Astrocyte of the hippocampus (primary cell): Measurements from ENCODE around the gene MRPS18A.
"Not testable (repeated sequence)": the region's sequence is repeated elsewhere in the genome, so short reads cannot be mapped to it uniquely, and the experiment has no call there.

Experiments
- DNase-seq: peaks from one replicate; pipeline ENCODE4 v3.0.0; 2011; ENCODE audit warnings: low read depth, low spot score

MRPS18A gene

DNA sequence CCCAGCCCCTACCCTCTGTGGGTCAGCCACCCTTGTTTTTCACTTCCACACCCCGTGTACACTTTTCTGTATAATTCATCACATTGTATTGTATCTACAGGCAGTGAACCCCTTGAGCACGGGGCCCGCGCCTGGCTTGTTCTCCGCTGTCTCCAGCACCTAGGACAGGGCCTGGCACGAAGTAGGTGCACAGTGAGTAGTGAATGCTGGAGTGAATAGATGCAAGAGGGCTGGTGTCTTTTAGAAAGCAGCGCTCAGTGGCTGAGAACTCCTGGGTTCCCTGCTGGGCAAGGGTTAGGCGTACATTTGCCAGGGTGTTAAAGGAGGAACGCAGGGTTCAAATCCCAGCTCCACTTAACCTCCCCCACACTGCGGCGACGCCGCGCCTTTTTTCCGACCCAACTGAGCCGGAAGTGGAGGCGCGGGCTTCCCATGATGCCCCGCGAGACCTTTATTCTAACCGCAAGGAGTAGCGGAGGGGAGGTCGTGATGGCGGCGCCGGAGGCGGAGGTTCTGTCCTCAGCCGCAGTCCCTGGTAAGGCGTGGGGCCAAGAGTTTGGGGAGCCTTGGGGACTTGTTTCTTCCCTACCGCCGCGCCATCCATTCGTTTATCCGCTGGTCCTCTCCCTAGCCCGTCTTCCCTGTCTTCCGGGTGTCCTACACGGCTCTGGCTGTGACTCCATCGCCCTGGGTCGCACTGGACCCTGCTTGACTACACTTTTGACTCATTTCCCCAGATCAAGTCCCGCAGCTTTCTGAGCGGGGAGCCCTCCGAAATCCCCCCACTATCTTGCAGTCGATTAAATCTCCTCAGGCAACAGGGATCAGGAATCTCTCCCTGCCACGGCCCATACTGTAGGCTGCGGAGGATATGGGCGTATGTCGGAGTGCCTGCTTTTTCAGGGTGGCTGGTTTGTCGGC, 51.9 kb downstream of the MRPS18A start, which contains the start of gene MAD2L1BP:
Gene MAD2L1BP (plus strand): TSS at position 454 of the 921 bp plus-strand sequence. CDS start 36 bp downstream, at position 490.
- peak; percentile 88 for DNase-seq

DNA sequence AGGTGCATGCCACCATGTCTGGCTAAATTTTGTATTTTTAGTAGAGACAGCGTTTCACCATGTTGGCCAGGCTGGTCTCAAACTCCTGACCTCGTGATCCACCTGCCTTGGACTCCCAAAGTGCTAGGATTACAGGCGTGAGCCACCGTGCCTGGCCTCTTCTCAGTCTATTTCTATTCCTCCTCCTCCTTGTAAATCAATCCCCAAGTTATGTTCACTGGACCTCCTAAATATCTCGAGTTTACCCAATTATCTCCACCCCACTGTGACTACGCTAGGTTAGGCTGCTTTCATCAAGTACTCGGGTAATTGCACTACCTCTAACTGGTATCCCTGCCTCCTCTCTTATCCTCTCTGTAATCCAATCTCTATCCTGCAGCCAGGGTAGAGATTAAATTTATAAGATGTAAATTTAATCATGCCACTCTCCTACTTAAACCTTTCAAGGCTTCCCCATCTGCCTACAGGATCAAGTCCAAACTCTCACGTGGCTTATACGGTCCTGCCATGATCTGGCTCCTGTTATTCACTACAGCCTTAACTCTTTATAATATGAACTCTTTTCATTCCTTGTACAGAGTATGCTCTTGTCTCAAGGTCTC, 52.8 kb downstream of the MRPS18A start:
- DNase-seq = no peak

DNA sequence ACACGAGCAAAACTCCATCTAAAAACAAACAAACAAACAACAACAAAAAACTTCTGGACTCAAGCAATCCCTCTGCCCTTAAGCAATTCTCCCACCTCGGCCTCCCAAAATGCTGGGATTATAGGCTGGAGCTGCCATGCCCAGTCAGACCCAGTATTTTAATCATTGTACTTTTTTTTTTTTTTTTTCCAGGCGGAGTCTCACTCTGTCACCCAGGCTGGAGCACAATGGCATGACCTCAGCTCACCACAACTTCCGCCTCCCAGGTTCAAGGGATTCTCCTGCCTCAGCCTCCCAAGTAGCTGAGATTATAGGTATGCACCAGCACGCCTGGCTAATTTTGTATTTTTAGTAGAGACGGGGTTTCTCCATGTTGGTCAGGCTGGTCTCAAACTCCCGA, 54.6 kb downstream of the MRPS18A start:
- not testable (repeated sequence) for DNase-seq

DNA sequence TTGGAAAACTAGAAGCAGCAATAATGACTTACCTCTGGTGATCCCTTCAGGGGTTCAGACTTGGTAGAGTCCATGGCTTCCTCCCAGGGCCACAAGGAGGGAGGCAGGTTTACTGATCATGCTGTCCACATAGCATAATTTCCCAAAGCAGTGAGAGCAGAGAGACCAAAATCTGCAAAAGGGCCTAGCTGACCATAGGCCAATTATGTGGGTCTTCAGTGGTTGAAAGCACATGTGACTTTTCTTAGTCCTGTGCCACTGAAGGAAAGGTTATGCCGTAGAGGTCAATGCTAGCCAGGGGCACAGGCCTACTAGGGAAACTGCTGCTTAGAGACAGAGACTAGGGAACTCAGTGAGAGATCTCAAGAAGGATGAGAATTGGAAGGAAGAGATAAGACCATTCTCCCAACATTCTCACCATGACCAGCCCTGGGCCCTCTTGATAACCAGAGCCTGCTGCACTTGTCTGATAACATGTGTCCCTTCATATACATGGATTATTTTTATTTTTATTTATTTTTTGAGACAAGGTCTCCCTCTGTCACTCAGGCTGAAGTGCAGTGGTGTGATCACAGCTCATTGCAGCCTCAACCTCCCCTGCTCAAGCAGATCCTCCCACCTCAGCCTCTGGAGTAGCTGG, 56.5 kb downstream of the MRPS18A start:
- no peak for DNase-seq

DNA sequence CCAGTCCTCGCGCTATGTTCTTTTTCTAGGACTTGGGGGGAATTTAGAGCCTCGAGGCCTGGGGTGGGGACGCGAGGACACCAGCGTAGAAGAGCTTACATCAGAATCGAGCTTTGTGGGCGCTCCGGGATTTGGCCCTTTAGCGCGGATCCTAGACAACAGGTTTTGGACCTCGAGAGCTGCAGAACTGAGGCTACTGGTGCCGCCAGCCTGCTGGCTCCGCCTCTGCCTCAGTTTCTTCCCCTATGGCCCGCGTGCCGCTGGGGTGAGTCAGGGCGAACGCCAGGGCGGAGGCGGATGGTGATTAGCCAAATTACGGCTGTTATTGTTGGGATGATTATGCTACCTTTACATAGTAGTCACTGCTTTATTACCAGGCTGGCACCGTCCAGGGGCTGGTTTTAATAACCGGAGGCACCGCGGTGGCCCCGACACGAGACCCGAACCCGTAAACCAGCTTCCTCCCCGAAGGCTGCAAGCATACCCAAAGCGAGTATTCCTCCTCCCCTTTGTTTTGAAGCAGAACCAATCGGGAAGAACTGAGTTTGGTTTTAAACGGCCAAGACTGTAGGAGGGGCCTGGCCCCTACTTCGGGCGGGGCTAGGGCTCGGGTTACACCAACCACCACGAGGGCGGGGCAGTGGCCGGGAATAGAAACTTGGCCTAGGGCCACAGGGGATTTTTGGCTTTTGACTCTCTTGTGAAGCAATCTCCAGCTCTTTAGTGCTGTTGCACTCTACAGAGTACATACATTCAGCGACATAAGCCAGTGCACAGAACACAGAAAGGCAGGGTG, 57.9 kb downstream of the MRPS18A start:
- DNase-seq = peak; percentile 98

DNA sequence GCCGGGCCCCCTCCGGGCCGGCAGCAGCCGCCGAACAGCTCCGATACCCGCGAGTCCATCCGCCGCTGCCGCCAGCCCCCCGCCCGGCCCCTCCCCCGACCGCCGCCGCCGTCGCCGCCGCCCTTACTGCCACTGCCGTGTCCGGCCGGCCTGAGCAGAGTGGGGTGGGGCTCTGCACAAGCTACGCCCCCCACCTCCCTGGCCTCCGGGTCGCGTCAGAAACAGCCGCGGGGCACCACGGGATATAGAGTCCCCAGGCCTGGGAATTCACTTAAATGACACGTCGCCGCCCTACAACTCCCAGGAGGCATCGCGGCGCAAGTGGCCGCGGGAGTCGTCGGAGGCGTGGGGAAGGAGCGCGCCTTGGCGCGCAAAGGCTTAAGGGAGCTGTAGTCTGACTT, 58.5 kb downstream of the MRPS18A start, which contains the start of gene GTPBP2:
Gene GTPBP2 (minus strand): TSS at position 161 of the 401 bp plus-strand sequence. CDS start 102 bp downstream, at position 59.
- DNase-seq = peak; percentile 100

DNA sequence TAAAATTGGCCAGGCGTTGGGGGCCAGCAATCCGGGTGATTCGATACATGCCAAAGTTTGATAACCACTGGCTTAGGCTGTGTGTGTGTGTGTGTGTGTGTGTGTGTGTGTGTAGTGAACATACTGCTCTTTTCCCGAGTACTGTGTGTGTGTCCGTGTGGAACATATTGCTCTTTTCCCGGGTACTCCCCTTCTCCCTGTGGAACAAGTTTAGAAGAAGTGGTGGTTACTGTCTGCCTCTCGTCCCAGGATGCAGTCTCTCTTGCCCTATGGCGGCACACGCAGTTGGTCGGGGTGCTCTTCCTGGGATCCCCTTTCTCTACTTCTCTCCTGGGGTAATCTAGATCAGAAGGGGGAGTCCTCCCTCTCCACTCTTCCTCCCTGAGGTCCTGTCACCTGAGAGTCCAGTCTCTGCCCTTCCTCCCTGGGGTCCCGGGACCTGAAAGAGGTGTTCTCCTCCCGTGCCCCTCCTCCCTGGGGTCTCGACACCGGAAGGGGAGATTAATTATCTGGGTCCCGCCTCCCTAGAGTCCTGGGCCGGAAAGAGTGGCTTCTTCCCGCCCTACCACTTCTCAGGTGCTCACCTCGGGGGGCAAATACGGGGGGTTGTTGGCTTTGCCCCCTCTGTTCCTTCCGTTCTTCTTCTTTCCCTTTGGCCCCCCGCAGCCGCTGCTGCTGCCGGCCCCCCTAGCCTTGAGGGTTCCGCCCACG, 59.0 kb downstream of the MRPS18A start:
- peak; percentile 66 for DNase-seq

DNA sequence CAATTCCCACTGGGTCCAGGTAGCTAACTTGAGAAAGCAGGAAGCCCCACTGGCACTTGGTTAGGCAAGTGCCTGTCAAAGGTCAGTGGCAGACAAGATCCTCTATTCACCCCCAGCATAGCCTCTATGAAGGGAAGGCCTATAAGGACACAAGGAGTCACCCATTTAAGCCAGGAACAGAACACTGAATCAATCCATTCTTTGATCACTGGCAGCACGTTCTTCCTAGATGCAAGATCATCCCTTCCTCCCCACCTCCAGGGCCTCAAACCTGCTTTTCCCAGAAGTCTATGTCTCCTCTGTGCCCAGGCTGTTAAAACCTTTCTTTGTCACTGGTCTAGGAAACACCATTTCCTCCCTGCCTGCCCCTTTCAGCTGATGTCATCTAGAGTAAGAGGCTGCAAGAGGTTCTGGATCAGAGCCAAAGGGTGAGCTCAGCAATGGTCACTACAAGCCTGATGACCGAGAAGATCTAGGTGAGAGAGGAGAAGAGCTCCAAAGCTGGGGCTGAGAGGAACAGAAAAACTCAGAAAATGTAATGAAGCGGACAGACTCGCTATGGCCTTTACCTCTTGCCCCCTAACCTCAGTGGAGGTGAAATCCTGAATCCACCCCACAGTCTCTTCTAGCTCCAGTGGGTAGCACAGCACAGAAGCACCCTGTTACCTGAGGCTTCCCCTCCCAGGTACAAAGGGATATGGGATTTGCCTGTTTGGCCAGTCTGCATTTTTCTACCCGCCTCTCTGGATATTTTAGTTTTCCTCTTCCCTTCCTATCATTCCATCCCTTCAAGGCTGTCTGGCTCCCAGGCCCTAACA, 60.4 kb downstream of the MRPS18A start:
- peak; percentile 94 for DNase-seq

DNA sequence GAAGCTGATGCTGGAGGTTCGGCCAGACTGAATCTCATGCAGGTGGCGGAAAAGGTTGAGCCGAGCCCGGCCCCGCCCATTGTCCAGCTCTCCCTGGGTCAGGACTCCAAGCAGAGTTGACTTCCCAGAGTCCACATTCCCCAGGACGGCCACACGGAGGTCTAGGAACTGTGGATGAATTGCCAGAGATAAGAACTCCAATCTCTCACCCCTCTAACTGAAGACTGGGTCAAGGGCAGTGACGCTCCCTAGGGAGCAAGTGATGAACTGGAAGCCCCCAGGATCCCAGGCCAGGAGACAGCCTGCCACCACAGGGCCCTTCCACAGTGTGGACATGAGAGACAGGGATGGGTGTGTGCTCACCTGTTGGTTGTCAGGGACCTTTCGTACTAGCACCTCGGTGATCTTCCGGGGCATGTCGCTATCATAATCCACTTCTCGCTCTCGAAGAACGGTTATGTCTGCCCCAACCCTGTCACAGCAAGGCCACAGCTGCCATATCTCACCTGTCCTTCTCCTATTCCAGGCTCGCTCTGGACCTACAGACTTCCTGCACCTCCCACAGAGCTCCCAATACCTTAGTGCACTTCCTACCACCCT, 62.1 kb downstream of the MRPS18A start:
- no peak for DNase-seq

DNA sequence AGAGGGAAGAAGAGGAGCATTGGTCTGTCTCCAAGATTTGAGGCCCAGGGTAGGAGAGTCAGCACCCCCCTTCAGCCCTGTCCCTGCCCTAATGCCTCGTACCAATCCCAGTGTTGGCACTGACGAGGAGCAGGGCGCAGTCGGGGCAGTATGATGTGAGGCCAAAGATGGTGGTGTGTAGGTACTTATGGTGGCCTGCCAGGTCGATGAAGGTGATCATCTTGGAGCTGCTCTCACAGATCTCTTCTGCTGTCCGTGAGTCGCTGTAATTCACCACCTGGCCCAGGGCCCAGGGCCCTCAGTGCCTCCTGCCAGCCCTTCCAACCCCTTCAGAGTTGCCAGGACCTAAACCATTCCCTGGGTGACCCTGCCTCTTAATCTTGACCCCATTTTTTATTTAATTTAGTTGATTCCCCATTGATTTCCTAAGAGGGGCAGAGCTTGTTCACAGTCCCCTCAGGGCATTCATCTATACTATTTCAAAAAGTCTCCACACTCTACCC, 62.8 kb downstream of the MRPS18A start:
- DNase-seq = no peak

DNA sequence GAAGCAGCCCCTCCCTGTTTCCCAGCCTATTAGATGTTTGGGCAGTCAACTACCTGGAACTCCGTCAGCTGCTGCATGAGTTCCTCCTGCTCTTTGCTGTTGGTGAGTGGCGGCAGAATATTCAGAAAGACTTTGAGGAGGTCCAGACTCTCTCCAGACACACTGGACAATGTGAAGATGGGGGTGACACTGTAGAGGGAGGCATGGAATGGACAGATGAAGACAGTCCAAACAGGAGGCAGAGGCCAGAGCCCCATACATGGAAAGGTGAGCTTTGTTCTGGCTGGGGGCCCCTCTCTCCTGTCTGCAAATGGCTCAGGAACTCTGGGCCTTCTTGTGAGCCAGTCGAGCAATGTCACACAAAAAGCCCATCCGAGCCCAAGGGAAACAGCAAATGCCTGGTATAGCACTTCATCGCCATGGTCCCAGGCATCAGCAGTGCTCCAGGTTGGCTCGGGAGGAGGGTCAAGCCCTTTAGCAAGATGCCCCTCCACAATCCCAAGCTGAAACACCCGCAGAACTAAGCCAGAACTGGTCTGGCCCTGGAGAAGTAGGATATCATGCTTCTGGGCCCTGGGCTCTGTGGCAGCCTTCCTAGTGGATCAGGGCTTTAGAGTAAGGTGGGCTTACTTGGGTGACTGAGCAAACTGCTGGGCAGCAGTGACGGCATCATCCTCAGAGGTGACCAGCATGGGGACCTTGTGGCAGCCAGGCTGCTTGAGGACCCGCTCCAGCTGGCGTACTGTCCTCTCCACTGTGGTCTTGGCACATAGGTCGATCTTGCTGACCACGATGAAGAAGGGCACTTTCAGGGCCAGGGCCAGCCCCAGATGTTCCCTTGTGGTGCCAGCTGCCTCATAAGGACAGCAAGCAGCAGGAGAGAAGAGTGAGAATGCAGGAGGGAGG, 63.5 kb downstream of the MRPS18A start:
- DNase-seq = no peak

DNA sequence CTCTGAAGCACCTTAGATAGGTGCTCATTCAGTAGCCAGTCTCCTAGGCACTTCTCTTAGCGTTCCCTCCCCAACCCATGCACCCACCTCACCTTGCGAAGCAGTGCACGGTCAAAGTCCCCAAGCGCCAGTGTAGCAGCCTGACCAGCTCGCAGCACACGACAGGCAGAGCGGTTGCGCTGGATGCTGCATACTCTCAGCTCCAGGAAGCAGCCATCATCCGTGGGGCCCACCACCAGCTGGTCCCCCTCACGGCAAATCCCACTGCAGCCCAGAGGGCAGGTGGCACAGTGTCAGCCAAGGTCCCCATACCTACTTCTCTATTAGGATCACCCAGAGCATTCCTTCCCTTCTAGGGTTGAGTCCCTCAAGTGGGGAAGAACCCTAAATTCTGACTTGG, 65.0 kb downstream of the MRPS18A start:
- no peak for DNase-seq

DNA sequence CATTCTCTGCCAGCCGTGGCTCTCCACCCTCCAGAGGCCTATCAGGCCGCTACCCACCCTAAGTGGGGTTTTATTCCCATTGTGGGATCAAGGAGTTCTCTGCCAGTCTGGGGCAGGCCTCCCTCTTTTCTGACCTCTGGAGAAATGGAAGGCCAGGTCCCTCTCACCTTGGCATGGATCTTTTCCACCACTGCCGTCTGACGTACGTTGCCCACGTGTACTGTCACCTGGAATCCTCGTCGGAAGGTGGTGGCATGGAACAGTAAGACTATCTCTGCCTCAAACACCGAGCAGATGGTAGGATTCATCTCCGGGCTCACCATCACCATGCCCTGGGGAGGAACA, 65.8 kb downstream of the MRPS18A start:
- no peak for DNase-seq
